SJCRH30 (cell line): ENCODE data around the gene TEKTIP1. TPM values are rescaled to one million over a fixed set of nuclear protein-coding genes. Genes with fewer than 3 reads are reported as not detected.
"Not testable (repeated sequence)": the region's sequence is repeated elsewhere in the genome, so short reads cannot be mapped to it uniquely, and the experiment has no call there.

Source experiments
- DNase-seq, 2 experiments: peaks; one replicate each; pipeline ENCODE4 v3.0.0-alpha.2; 2015 to 2020
- H3K27ac ChIP-seq: fragments of 250-450 bp; sonication (Bioruptor Pico); 2 replicates; pipeline ENCODE4 v1.5.1; 2020; ENCODE audit warnings: mild to moderate bottlenecking, moderate library complexity
- H3K27me3 ChIP-seq: fragments of 250-450 bp; sonication (Bioruptor Pico); 2 replicates; pipeline ENCODE4 v1.5.1; 2020; ENCODE audit warnings: mild to moderate bottlenecking, moderate library complexity
- H3K36me3 ChIP-seq: fragments of 250-450 bp; sonication (Bioruptor Pico); 2 replicates; pipeline ENCODE4 v1.5.1; 2020; ENCODE audit warnings: mild to moderate bottlenecking, moderate library complexity
- H3K4me1 ChIP-seq: fragments of 250-450 bp; sonication (Bioruptor Pico); 2 replicates; pipeline ENCODE4 v1.5.1; 2020; ENCODE audit warnings: mild to moderate bottlenecking, moderate library complexity
- H3K4me3 ChIP-seq: fragments of 250-450 bp; sonication (Bioruptor Pico); 2 replicates; pipeline ENCODE4 v1.5.1; 2020; ENCODE audit warnings: mild to moderate bottlenecking, moderate library complexity
- H3K9me3 ChIP-seq: fragments of 250-450 bp; sonication (Bioruptor Pico); replicated peaks from 2 replicates; pipeline ENCODE4 v1.5.1; 2020; ENCODE audit warnings: mild to moderate bottlenecking, moderate library complexity
- total RNA-seq: library from RNA; depleted of rRNA; stranded (reverse); fragments of >200 nt; shearing (Covaris generic); gene quantifications from 2 replicates; pipeline ENCODE4 v1.2.3, GENCODE V29; 2014

The TEKTIP1 gene
- total RNA-seq, 1 experiment from 2014 or later, result not detected

GRCh38 chr19:3524904-3525451 lies 14.0 kb upstream of the TEKTIP1 start:
- Histone ChIP-seq H3K36me3 (peaks cover 22% of the 10 kb centered on the region), H3K9me3 (no peaks in the 10 kb centered on the region), H3K4me3 (no peak overlapping the region), H3K27me3 (no peaks in the 10 kb centered on the region), H3K27ac (no peak overlapping the region), H3K4me1 (no peaks in the 10 kb centered on the region)
- DNase-seq, result no peak

DNA sequence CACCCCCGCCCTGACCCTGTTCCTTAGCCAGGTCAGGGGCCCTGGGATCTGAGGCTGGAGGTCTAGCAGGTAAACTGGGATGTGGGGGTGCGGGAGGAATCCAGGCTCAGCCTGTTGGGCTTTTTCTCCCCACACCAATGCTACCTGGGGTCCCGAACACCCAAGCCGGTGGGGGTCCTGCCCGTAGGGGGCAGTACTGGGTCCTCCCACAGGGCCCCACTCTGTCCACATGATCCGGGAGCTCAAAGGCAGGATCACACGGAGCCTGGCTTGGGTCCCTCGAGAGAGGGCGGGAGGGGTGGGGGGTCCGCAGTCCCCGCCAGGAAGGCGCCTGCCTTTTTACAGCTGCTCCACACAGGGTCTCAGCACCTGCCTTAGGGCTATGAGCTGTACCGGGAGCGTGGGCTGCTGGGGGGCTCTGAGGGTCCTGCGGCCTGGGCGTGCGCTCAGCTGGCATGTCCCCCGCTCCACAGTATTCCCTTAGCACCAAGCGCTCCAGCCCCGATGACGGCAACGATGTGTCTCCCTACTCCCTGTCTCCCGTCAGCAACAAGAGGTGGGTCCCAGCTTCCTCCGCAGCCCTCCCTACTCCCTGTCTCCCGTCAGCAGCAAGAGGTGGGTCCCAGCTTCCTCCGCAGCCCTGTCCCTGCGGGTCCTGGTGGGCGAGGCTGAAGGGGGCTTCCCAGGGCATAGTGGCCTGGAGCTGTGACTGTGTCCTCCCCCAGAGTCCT lies 12.3 kb upstream of the TEKTIP1 start:
- H3K27me3 ChIP-seq, result no peaks in the 10 kb centered on the region
- peaks cover 24% of the 10 kb centered on the region for H3K36me3 ChIP-seq
- H3K9me3 ChIP-seq, result no peaks in the 10 kb centered on the region
- H3K4me1 ChIP-seq, result no peaks in the 10 kb centered on the region
- no peak overlapping the region for H3K27ac ChIP-seq
- H3K4me3 ChIP-seq, result no peak overlapping the region
- no peak for DNase-seq

DNA sequence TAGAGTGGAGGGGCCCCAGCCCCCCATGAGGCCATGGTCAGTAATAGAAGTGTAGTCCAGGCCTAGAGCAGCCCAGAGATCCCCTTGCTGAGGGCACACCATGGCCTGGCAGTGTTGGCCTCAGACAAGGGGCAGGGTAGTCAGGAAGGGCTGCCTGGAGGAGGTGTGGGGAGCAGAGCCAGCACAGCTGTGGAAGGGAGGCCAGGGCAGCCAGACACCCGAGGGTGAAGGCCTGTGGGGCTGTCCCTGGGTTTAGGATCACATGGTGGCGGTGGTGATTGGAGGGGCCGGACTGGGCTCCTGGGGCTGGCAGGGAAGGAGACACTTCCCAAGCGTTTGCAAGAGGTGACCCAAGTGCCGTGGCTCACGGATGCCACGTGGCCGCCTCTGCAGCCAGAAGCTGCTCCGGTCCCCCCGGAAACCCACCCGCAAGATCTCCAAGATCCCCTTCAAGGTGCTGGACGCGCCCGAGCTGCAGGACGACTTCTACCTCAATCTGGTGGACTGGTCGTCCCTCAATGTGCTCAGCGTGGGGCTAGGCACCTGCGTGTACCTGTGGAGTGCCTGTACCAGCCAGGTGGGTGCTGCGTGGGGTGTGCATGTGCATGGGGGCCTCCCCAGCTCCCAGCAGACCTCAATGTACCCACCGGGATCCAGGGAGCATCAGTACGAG lies 11.6 kb upstream of the TEKTIP1 start:
- Histone ChIP-seq H3K4me3 (no peak overlapping the region), H3K27ac (no peak overlapping the region), H3K36me3 (peaks cover 27% of the 10 kb centered on the region), H3K4me1 (no peaks in the 10 kb centered on the region), H3K27me3 (no peaks in the 10 kb centered on the region), H3K9me3 (no peaks in the 10 kb centered on the region)
- no peak for DNase-seq

- peaks cover 30% of the 10 kb centered on the region for H3K36me3 ChIP-seq
- no peak overlapping the region for H3K27ac ChIP-seq
- no peaks in the 10 kb centered on the region for H3K9me3 ChIP-seq
- no peaks in the 10 kb centered on the region for H3K27me3 ChIP-seq
- no peak overlapping the region for H3K4me3 ChIP-seq
- no peaks in the 10 kb centered on the region for H3K4me1 ChIP-seq
- DNase-seq, result no peak
These were observed 10.9 kb upstream of the TEKTIP1 start for GRCh38 chr19:3528080-3528479.

- Histone ChIP-seq H3K36me3 (peaks cover 33% of the 10 kb centered on the region), H3K27ac (no peak overlapping the region), H3K9me3 (no peaks in the 10 kb centered on the region), H3K4me1 (no peaks in the 10 kb centered on the region), H3K27me3 (no peaks in the 10 kb centered on the region), H3K4me3 (no peak overlapping the region)
- no peak for DNase-seq
These were observed 10.3 kb upstream of the TEKTIP1 start for GRCh38 chr19:3528539-3529211.

DNA sequence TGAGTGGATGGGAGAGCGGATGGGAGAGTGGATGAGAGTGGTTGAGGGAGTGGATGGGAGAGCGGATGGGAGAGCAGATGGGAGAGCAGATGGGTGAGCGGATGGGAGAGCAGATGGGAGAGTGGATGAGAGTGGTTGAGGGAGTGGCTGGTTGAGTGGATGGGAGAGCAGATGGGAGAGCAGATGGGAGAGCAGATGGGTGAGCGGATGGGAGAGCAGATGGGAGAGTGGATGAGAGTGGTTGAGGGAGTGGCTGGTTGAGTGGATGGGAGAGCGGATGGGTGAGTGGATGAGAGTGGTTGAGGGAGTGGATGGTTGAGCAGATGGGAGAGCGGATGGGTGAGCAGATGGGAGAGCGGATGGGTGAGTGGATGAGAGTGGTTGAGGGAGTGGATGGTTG lies 9.7 kb upstream of the TEKTIP1 start:
- not testable (repeated sequence) for H3K27ac ChIP-seq, H3K4me3 ChIP-seq, H3K9me3 ChIP-seq, DNase-seq, H3K27me3 ChIP-seq, H3K4me1 ChIP-seq
- H3K36me3 ChIP-seq, result peaks cover 33% of the 10 kb centered on the region

DNA sequence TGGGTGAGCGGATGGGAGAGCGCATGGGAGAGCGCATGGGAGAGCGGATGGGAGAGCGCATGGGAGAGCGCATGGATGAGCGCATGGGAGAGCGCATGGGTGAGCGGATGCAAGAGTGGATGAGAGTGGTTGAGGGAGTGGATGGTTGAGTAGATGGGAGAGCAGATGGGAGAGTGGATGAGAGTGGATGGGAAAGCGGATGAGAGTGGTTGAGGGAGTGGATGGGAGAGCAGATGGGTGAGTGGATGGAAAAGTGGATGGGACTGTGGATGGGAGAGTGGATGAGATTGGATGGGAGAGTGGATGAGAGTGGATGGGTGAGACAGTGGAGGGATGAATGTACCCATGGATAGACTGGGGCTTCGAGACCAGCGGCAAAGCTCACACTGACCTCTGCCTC lies 8.6 kb upstream of the TEKTIP1 start:
- Histone ChIP-seq H3K36me3 (peaks cover 35% of the 10 kb centered on the region), H3K27ac (no peak overlapping the region)

GRCh38 chr19:3531716-3532115 lies 7.3 kb upstream of the TEKTIP1 start:
- H3K27me3 ChIP-seq, result no peaks in the 10 kb centered on the region
- H3K9me3 ChIP-seq, result no peaks in the 10 kb centered on the region
- H3K27ac ChIP-seq, result no peak overlapping the region
- H3K4me3 ChIP-seq, result no peak overlapping the region
- H3K4me1 ChIP-seq, result no peaks in the 10 kb centered on the region
- H3K36me3 ChIP-seq, result peaks cover 33% of the 10 kb centered on the region
- DNase-seq, result no peak

More for the DNA sequence above, 8.6 kb upstream of the TEKTIP1 start:
- Histone ChIP-seq H3K27me3 (no peaks in the 10 kb centered on the region), H3K9me3 (no peaks in the 10 kb centered on the region), H3K4me3 (no peak overlapping the region), H3K4me1 (no peaks in the 10 kb centered on the region)
- no peak for DNase-seq

- no peaks in the 10 kb centered on the region for H3K4me1 ChIP-seq
- H3K4me3 ChIP-seq, result no peak overlapping the region
- H3K27me3 ChIP-seq, result no peaks in the 10 kb centered on the region
- peaks cover 28% of the 10 kb centered on the region for H3K36me3 ChIP-seq
- DNase-seq, result no peak
- H3K9me3 ChIP-seq, result no peaks in the 10 kb centered on the region
- no peak overlapping the region for H3K27ac ChIP-seq
These were observed 6.7 kb upstream of the TEKTIP1 start for GRCh38 chr19:3532154-3532786.

GRCh38 chr19:3533033-3533432 lies 5.9 kb upstream of the TEKTIP1 start:
- Histone ChIP-seq H3K36me3 (peaks cover 25% of the 10 kb centered on the region; the same call in 1 of the 2 replicates), H3K27me3 (no peaks in the 10 kb centered on the region), H3K27ac (no peak overlapping the region), H3K4me1 (no peaks in the 10 kb centered on the region), H3K9me3 (no peaks in the 10 kb centered on the region), H3K4me3 (no peak overlapping the region)
- DNase-seq, result no peak

GRCh38 chr19:3533563-3534216 lies 5.3 kb upstream of the TEKTIP1 start:
- Histone ChIP-seq H3K9me3 (no peaks in the 10 kb centered on the region), H3K27me3 (no peaks in the 10 kb centered on the region), H3K4me1 (no peaks in the 10 kb centered on the region; the same call in 1 of the 2 replicates), H3K27ac (no peak overlapping the region), H3K4me3 (no peak overlapping the region), H3K36me3 (peaks cover 21% of the 10 kb centered on the region; the same call in 1 of the 2 replicates)
- DNase-seq, result no peak

GRCh38 chr19:3534375-3535234 lies 4.4 kb upstream of the TEKTIP1 start:
- Histone ChIP-seq H3K27ac (no peak overlapping the region), H3K9me3 (no peaks in the 10 kb centered on the region), H3K27me3 (no peaks in the 10 kb centered on the region), H3K36me3 (peaks cover 21% of the 10 kb centered on the region; the same call in 1 of the 2 replicates), H3K4me3 (no peak overlapping the region), H3K4me1 (no peaks in the 10 kb centered on the region; the same call in 1 of the 2 replicates)
- no peak for DNase-seq

DNA sequence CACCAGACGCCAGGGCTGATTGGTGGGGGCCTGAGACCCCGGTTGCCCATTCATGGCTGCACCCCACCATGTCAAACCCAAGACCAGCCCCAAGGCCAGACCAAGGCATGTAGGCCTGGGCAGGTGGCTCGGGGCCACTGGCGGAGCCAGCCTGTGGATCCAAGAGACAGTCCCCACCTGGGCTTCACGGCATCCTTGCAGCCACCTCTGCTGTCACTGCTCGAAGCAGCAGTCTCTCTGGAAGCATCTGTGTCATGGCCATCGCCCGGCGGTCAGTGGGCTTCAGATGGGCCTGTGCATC lies 3.8 kb upstream of the TEKTIP1 start:
- no peak overlapping the region for H3K4me3 ChIP-seq
- peaks cover 21% of the 10 kb centered on the region; the same call in 1 of the 2 replicates for H3K36me3 ChIP-seq
- H3K4me1 ChIP-seq, result no peaks in the 10 kb centered on the region; the same call in 1 of the 2 replicates
- DNase-seq, result no peak
- H3K27me3 ChIP-seq, result no peaks in the 10 kb centered on the region
- no peaks in the 10 kb centered on the region for H3K9me3 ChIP-seq
- H3K27ac ChIP-seq, result no peak overlapping the region
